ENCODE measurements around the gene DNMT3B.
"Not testable (repeated sequence)": the region's sequence is repeated elsewhere in the genome, so short reads cannot be mapped to it uniquely, and the experiment has no call there.

DNMT3B gene

GRCh38 chr20:32792731-32793458 is 30.7 kb downstream of the DNMT3B start:
- Histone ChIP-seq H3K9me3 (no peaks in the 10 kb centered on the region), H3K4me3 (ENCODE audit: low read depth in 1 of 2, low read length in 1 of 2) (no peak overlapping the region), H3K4me1 (ENCODE audit: control insufficient read depth in 1 of 2, insufficient read depth in 1 of 2, low read depth in 1 of 2, low read length in 1 of 2) (no peaks in the 10 kb centered on the region), H3K36me3 (no peaks in the 10 kb centered on the region), H3K27me3 (no peaks in the 10 kb centered on the region), H3K27ac (no peak overlapping the region)
- TF ChIP-seq CTCF (IDR thresholded peaks at IDR 0.05): no peak

- TF ChIP-seq CTCF (IDR thresholded peaks at IDR 0.05): no peak
- Histone ChIP-seq H3K4me1 (ENCODE audit: control insufficient read depth in 1 of 2, insufficient read depth in 1 of 2, low read depth in 1 of 2, low read length in 1 of 2) (no peaks in the 10 kb centered on the region), H3K4me3 (ENCODE audit: low read depth in 1 of 2, low read length in 1 of 2) (no peak overlapping the region), H3K27me3 (no peaks in the 10 kb centered on the region), H3K36me3 (no peaks in the 10 kb centered on the region), H3K27ac (no peak overlapping the region), H3K9me3 (no peaks in the 10 kb centered on the region)
Measured at GRCh38 chr20:32796383-32796948, 34.3 kb downstream of the DNMT3B start.

- Histone ChIP-seq H3K36me3 (no peaks in the 10 kb centered on the region), H3K9me3 (no peaks in the 10 kb centered on the region), H3K27ac (no peak overlapping the region), H3K4me3 (ENCODE audit: low read depth in 1 of 2, low read length in 1 of 2) (no peak overlapping the region), H3K4me1 (ENCODE audit: control insufficient read depth in 1 of 2, insufficient read depth in 1 of 2, low read depth in 1 of 2, low read length in 1 of 2) (no peaks in the 10 kb centered on the region), H3K27me3 (no peaks in the 10 kb centered on the region)
- TF ChIP-seq CTCF (IDR thresholded peaks at IDR 0.05): no peak
Measured at GRCh38 chr20:32796981-32797451, 34.8 kb downstream of the DNMT3B start.

GRCh38 chr20:32797571-32797970 is 35.4 kb downstream of the DNMT3B start:
- H3K27ac ChIP-seq; H3K9me3 ChIP-seq; H3K27me3 ChIP-seq; H3K4me3 ChIP-seq (ENCODE audit: low read depth in 1 of 2, low read length in 1 of 2); H3K36me3 ChIP-seq; H3K4me1 ChIP-seq (ENCODE audit: control insufficient read depth in 1 of 2, insufficient read depth in 1 of 2, low read depth in 1 of 2, low read length in 1 of 2): not testable (repeated sequence)

GRCh38 chr20:32798046-32798981 is 36.1 kb downstream of the DNMT3B start:
- no peak overlapping the region for H3K4me3 ChIP-seq (ENCODE audit: low read depth in 1 of 2, low read length in 1 of 2)
- no peaks in the 10 kb centered on the region for H3K36me3 ChIP-seq
- no peaks in the 10 kb centered on the region for H3K9me3 ChIP-seq
- no peaks in the 10 kb centered on the region for H3K27me3 ChIP-seq
- no peaks in the 10 kb centered on the region for H3K4me1 ChIP-seq (ENCODE audit: control insufficient read depth in 1 of 2, insufficient read depth in 1 of 2, low read depth in 1 of 2, low read length in 1 of 2)
- TF ChIP-seq CTCF (IDR thresholded peaks at IDR 0.05): no peak
- H3K27ac ChIP-seq: no peak overlapping the region

Data from neutrophil (primary cell).